Activated CD4-positive, alpha-beta T cell treated with anti-CD3 and anti-CD28 coated beads, Interleukin-2, amount 50 U/mL, for 1 hour (primary cell): ENCODE data around the gene LYRM2.

Experiments used
- DNase-seq: peaks from one replicate; pipeline ENCODE4 v3.0.0-alpha.2; 2020

Gene LYRM2, protein sequence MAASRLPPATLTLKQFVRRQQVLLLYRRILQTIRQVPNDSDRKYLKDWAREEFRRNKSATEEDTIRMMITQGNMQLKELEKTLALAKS

DNA sequence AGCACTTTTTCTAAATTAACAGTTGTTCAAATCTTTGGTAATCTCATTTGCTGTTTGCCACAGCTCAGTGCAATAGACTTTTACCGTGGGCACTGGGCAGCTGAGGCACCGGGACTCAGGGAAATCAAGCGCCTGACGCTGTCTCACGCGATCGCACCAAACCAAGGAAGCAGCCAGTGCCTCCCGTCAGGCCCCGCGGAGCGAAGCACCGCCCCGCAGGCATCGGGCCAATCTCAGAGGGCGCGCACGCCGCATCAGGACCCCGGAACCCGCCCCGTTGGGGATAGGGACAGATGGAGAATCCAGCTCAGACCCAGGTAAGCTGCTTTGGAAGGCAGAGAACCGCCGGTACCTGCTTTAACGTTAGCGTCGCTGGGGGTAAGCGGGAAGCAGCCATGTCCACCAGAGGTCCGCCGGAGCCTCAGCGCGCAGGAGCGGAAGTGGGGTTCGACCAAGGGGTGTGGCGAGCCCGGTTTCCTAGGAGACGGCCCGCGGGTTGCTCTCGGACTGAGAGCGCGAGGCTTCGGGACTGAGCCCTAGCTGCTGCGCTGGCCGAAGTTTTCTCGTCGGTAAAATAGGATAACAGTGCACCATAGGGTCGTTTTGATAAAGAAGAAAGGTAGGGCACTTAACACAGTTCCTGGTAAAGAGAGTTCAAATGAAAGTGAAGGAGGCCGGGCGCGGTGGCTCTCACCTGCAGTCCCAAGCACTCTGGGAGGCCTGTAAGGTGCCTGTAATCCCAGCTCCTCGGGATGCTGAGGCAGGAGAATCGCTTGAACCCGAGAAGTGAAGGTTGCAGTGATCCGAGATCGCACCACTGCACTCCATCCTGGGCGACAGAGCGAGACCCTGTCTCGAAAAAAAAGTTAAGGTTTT lies at the start of gene LYRM2:
Gene LYRM2, minus strand, starts transcription at position 428 of the 876 bp plus-strand sequence. Its CDS starts 31 bp downstream, at position 397.
- DNase-seq, result peak; percentile 87

GRCh38 chr6:89688328-89688727 lies 49.8 kb upstream of the LYRM2 start:
- DNase-seq, result no peak

GRCh38 chr6:89685311-89685710 lies 46.8 kb upstream of the LYRM2 start:
- no peak for DNase-seq

DNA sequence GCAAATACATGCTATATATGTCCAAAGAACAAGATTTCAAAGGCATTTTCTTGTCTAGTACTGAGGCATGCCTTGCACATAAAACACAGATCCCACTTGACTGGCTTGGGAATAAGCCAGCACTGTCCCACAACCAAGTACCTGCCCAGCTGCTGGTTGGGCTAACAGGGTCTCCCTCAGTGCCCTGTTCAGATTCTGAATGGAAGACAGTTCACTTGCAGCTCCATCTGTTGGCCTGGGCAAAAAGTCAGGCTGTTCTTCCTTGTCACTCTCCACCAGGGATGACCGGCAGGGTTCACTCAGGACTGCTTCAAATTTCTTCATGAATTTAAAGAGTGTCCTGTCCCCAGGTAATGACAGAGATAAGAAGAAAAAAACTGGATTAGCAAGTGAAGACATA lies 44.4 kb upstream of the LYRM2 start:
- DNase-seq, result no peak

- DNase-seq, result no peak
These were observed 43.5 kb upstream of the LYRM2 start for GRCh38 chr6:89681983-89682564.

DNA sequence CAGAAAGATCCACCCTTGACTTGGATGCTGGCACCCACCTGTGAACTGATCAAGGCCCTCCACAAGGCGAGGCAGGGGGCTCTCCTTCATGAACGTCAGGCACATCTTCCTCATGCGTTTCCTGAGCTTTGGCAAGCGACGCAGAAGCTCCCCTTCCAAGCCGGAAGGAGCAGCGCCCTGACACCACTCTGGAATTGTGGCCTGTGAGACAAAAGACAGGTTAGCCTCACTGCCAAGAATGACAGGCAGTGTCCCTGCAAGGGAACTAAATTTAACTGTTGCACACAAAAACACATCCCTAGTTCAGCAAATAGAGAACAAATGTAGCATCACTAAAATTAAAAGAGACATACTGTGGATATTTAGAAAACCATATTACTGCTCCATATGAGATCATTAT lies 42.0 kb upstream of the LYRM2 start:
- DNase-seq, result no peak

DNA sequence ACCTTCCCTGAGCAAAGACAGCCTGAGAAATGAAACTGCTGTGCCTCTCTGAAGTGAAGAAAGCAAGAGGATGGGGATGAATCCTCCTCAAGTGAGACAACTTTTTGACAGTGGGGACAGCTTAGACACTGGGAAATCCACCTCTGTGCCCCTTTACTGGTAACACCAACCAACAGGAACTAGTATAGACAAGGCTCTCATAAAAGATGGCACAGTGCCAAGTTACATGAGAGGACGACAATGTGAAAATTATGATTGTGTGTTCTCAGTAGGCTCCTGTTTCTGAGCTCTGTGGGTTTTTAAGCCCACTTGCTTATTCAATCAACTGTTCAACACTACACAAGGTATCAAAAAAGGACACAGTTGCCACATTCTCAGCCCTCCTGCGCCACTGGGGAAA lies 41.6 kb upstream of the LYRM2 start:
- DNase-seq, result no peak

GRCh38 chr6:89679215-89680120 lies 40.9 kb upstream of the LYRM2 start:
- DNase-seq, result no peak

DNA sequence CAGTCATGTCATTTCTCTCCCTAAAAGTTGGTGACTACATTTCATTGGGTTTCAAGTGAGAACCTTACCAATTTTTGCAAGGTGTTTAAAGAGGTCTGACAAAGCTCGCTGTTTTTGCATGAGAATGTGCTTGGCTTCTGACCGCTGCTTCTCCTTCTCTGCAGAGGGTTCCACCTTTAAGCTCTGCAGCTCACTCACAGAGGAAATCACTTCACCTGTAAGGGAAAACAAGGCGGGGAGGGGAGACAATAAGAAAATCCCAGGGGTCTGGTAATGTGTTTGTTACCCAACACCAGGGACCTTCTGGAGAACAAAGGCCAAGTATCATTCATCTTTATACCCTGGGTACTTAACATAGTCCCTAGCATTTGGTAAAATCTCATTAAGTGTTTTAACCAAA lies 40.0 kb upstream of the LYRM2 start:
- DNase-seq, result no peak

- DNase-seq, result no peak
These were observed 37.6 kb upstream of the LYRM2 start for GRCh38 chr6:89675949-89676748.

GRCh38 chr6:89670935-89671565 lies 32.5 kb upstream of the LYRM2 start:
- DNase-seq, result no peak

DNA sequence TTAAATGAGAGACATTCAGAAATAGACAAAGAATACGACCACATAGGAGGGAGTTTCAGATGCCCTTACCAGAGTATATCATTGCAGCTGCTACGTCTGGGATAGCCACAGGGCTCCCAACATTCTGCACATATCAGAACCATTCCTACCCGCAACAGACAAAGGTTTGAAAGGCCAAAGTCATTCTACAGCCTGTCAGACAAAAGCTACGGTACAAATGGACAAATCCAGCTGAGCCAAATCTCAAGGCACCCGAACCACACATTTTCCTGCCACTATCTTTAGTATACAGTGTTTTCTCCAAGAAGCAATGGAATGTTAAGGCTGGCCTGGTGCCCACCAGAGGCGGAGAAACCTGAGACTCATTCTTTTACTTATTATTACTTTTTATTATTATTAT lies 30.5 kb upstream of the LYRM2 start:
- DNase-seq, result no peak

GRCh38 chr6:89667872-89668556 lies 29.5 kb upstream of the LYRM2 start:
- no peak for DNase-seq

GRCh38 chr6:89662659-89663223 lies 24.2 kb upstream of the LYRM2 start:
- DNase-seq, result no peak

DNA sequence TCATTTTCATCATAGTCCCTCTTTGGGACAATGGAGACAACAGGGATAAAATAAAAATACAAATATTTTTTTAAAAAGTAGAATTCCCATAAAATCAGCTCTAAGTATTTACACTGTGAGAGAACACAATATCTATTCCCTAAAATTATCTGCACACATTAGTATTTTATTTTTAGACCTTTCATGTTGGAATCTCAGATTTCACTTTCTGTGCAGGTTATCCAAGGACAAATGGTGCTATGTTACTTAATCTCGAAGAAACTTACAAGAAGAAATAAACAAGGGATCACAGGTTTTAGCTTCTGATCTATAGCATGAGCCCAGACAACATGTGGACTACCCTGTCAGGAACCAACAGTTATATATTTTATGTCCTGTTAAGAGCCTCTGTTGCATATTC lies 23.0 kb upstream of the LYRM2 start:
- no peak for DNase-seq

DNA sequence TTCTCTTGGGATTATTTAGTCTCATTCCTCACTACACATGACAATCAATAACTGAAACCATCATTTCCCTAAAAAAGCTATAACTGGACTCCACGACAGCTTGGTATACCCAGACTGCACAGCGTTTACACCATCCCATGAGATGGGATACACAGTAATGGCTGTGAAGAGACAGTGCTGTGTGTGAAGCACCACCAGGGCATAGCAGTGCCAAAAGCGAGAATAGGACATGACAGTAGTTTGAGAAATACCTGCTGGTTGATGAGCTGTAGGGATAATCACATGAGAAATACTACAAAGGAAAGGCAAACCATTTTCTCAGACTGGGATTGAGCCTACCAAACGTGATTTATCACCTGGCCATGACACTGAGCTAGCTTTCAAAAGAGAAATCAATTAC lies 22.4 kb upstream of the LYRM2 start:
- DNase-seq, result no peak

GRCh38 chr6:89657445-89658158 lies 19.1 kb upstream of the LYRM2 start:
- DNase-seq, result no peak

DNA sequence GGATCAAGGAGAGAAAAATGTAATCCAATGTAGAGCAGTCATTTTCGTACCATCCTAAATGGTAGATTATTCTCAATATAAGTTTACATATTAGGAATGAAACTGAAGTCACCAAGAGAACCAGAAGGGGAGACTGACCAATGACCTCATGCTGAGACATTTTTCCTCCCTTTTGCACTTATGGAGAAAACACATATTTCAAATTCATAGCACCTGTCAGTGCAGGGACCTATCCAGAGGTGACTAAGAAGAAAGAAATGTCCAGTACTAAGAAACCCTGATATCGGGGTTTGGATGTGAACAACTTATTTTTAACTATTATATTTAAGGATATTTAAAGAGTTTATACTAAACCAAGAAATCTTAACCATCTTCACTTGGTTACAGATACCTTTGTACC lies 16.6 kb upstream of the LYRM2 start:
- DNase-seq, result no peak

GRCh38 chr6:89650579-89650978 lies 12.0 kb upstream of the LYRM2 start:
- no peak for DNase-seq

- DNase-seq, result no peak
These were observed 11.1 kb upstream of the LYRM2 start for GRCh38 chr6:89649682-89650081.
